ENCODE results near the gene PABPN1. TPM values are rescaled to one million over a fixed set of nuclear protein-coding genes. Genes with fewer than 3 reads are reported as not detected.

PABPN1 gene
- total and polyA plus RNA-seq, 9 of the 15 experiments (the other 6 are each of a cell fraction or from before 2014, with no cell fraction given), result 32.6 to 388 (median 178) TPM

DNA sequence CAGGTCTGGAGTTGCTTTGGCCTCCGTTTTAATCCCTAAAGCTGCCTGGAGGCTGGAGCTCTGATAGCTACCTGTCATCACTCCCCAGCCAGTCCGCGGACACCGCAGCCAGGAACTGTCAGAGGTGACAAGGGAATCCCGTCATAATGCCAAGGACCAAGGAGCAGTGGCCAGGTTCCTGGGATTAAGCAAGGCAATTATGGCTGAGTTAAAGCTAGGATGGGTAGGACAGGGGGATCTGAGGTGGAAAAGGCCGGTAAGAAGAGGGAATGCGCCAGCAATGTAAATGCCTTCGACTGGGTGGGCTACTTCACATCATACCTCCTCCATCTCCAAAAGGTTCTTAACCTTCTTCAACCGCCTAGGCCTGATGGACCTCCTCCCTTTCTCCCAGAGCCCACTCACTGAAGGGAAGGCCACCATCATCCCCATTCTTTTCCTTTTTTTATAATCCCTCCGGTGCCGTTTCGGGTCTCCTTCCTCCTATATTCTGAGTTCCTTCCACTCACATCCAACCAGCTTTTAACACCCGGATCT lies 20.5 kb upstream of the PABPN1 start (continued):
- TF ChIP-seq, protein P1, sequence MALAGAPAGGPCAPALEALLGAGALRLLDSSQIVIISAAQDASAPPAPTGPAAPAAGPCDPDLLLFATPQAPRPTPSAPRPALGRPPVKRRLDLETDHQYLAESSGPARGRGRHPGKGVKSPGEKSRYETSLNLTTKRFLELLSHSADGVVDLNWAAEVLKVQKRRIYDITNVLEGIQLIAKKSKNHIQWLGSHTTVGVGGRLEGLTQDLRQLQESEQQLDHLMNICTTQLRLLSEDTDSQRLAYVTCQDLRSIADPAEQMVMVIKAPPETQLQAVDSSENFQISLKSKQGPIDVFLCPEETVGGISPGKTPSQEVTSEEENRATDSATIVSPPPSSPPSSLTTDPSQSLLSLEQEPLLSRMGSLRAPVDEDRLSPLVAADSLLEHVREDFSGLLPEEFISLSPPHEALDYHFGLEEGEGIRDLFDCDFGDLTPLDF (CRISPR knock-in tag; IDR thresholded peaks at IDR 0.05), result no peak
- TF ChIP-seq NCOA4 (IDR thresholded peaks at IDR 0.05; ENCODE audit: partially characterized antibody) (peak; percentile 20), ELF4 (CRISPR knock-in tag; IDR thresholded peaks at IDR 0.05) (peak; percentile 27; the same call in 1 of the 2 replicates), KAT7 (CRISPR knock-in tag; IDR thresholded peaks at IDR 0.05; ENCODE audit: borderline replicate concordance) (0 out of 2 replicates have a peak, but pooled peaks have one; percentile 10), CEBPG (CRISPR knock-in tag; IDR thresholded peaks at IDR 0.05) (peak; percentile 29; the same call in 1 of the 2 replicates), CEBPG (tag; conservative IDR thresholded peaks at IDR 0.05 in 1 of 2, IDR thresholded peaks at IDR 0.05 in 1 of 2) (no peak), CTBP1 (IDR thresholded peaks at IDR 0.05; ENCODE audit: borderline replicate concordance) (peak; percentile 36; the same call in 1 of the 2 replicates), FOXA3 (CRISPR knock-in tag; conservative IDR thresholded peaks at IDR 0.05 in 1 of 2, IDR thresholded peaks at IDR 0.05 in 1 of 2) (0 out of 4 replicates have a peak, but pooled peaks of 1 of the 2 experiments have one; percentile 39)
- TF ChIP-seq, protein P2, sequence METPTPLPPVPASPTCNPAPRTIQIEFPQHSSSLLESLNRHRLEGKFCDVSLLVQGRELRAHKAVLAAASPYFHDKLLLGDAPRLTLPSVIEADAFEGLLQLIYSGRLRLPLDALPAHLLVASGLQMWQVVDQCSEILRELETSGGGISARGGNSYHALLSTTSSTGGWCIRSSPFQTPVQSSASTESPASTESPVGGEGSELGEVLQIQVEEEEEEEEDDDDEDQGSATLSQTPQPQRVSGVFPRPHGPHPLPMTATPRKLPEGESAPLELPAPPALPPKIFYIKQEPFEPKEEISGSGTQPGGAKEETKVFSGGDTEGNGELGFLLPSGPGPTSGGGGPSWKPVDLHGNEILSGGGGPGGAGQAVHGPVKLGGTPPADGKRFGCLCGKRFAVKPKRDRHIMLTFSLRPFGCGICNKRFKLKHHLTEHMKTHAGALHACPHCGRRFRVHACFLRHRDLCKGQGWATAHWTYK (CRISPR knock-in tag; IDR thresholded peaks at IDR 0.05), result 0 out of 2 replicates have a peak, but pooled peaks have one; percentile 54
- TF ChIP-seq, protein P3, sequence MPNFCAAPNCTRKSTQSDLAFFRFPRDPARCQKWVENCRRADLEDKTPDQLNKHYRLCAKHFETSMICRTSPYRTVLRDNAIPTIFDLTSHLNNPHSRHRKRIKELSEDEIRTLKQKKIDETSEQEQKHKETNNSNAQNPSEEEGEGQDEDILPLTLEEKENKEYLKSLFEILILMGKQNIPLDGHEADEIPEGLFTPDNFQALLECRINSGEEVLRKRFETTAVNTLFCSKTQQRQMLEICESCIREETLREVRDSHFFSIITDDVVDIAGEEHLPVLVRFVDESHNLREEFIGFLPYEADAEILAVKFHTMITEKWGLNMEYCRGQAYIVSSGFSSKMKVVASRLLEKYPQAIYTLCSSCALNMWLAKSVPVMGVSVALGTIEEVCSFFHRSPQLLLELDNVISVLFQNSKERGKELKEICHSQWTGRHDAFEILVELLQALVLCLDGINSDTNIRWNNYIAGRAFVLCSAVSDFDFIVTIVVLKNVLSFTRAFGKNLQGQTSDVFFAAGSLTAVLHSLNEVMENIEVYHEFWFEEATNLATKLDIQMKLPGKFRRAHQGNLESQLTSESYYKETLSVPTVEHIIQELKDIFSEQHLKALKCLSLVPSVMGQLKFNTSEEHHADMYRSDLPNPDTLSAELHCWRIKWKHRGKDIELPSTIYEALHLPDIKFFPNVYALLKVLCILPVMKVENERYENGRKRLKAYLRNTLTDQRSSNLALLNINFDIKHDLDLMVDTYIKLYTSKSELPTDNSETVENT (CRISPR knock-in tag; IDR thresholded peaks at IDR 0.05), result 0 out of 2 replicates have a peak, but pooled peaks have one; percentile 20
- TF ChIP-seq, protein P4, sequence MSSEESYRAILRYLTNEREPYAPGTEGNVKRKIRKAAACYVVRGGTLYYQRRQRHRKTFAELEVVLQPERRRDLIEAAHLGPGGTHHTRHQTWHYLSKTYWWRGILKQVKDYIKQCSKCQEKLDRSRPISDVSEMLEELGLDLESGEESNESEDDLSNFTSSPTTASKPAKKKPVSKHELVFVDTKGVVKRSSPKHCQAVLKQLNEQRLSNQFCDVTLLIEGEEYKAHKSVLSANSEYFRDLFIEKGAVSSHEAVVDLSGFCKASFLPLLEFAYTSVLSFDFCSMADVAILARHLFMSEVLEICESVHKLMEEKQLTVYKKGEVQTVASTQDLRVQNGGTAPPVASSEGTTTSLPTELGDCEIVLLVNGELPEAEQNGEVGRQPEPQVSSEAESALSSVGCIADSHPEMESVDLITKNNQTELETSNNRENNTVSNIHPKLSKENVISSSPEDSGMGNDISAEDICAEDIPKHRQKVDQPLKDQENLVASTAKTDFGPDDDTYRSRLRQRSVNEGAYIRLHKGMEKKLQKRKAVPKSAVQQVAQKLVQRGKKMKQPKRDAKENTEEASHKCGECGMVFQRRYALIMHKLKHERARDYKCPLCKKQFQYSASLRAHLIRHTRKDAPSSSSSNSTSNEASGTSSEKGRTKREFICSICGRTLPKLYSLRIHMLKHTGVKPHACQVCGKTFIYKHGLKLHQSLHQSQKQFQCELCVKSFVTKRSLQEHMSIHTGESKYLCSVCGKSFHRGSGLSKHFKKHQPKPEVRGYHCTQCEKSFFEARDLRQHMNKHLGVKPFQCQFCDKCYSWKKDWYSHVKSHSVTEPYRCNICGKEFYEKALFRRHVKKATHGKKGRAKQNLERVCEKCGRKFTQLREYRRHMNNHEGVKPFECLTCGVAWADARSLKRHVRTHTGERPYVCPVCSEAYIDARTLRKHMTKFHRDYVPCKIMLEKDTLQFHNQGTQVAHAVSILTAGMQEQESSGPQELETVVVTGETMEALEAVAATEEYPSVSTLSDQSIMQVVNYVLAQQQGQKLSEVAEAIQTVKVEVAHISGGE (CRISPR knock-in tag; IDR thresholded peaks at IDR 0.05), result peak in 1 of 3 experiments; percentile 19; a peak in 1 of 6 replicates

Data from K562 (cell line).